HepG2 (cell line): ENCODE measurements around the gene RRAD. TPM values are rescaled to one million over a fixed set of nuclear protein-coding genes. Genes with fewer than 3 reads are reported as not detected.

Experiments used
- BRCA1 ChIP-seq: sonication (generic); formaldehyde crosslinking; IDR thresholded peaks from 2 replicates; pipeline ENCODE4 v1.4.0; 2020; ENCODE audit warnings: missing genetic modification reagents
- MLXIP ChIP-seq: sonication (generic); formaldehyde crosslinking; IDR thresholded peaks from 2 replicates; pipeline ENCODE4 v1.9.0; 2021; ENCODE audit warnings: missing genetic modification reagents, borderline replicate concordance
- MTA3 ChIP-seq: sonication (generic); formaldehyde crosslinking; IDR thresholded peaks from 2 replicates; pipeline ENCODE4 v1.4.0; 2020; ENCODE audit warnings: missing genetic modification reagents
- NAIF1 ChIP-seq: sonication (generic); formaldehyde crosslinking; IDR thresholded peaks from 2 replicates; pipeline ENCODE4 v1.5.0; 2020; ENCODE audit warnings: mild to moderate bottlenecking, missing genetic modification reagents, borderline replicate concordance
- PAWR ChIP-seq: sonication (generic); formaldehyde crosslinking; IDR thresholded peaks from 2 replicates; pipeline ENCODE4 v1.4.0; 2020; ENCODE audit warnings: missing genetic modification reagents, mild to moderate bottlenecking, borderline replicate concordance
- PHF20 ChIP-seq: sonication (generic); formaldehyde crosslinking; IDR thresholded peaks from 2 replicates; pipeline ENCODE4 v1.5.0; 2020; ENCODE audit warnings: mild to moderate bottlenecking, missing genetic modification reagents
- SALL1 ChIP-seq: sonication (generic); formaldehyde crosslinking; IDR thresholded peaks from 2 replicates; pipeline ENCODE4 v1.8.0; 2022; ENCODE audit warnings: mild to moderate bottlenecking, missing genetic modification reagents
- SMAD9 ChIP-seq: sonication (generic); formaldehyde crosslinking; IDR thresholded peaks from 2 replicates; pipeline ENCODE4 v1.5.1; 2020; ENCODE audit warnings: mild to moderate bottlenecking, missing genetic modification reagents
- SOX13 ChIP-seq, 3 experiments: fragments of 450-650 bp in 1 of 3; sonication (generic) in 1 of 3; formaldehyde crosslinking in 1 of 3; IDR thresholded peaks in 2 of 3; conservative IDR thresholded peaks in 1 of 3; 2 replicates each; pipeline versions ENCODE4 v1.5.0 to v1.6.1; 2016 to 2020; ENCODE audit warnings: antibody characterized with exemption in 1 of 3, mild to moderate bottlenecking in 1 of 3, missing compliant biosample characterization in 1 of 3, missing genetic modification reagents in 1 of 3, moderate library complexity in 1 of 3
- TBX2 ChIP-seq: sonication (generic); formaldehyde crosslinking; IDR thresholded peaks from 2 replicates; pipeline ENCODE4 v1.5.0; 2020; ENCODE audit warnings: missing genetic modification reagents, mild to moderate bottlenecking, borderline replicate concordance
- TIGD3 ChIP-seq: sonication (generic); formaldehyde crosslinking; IDR thresholded peaks from 2 replicates; pipeline ENCODE4 v1.5.1; 2020; ENCODE audit warnings: mild to moderate bottlenecking, missing genetic modification reagents, borderline replicate concordance
- TP53 ChIP-seq: sonication (generic); formaldehyde crosslinking; conservative IDR thresholded peaks from 2 replicates; pipeline ENCODE4 v1.4.0; 2020; ENCODE audit warnings: missing genetic modification reagents
- ZBTB26 ChIP-seq: IDR thresholded peaks from 2 replicates; pipeline ENCODE4 v1.6.1; 2016; ENCODE audit warnings: missing compliant biosample characterization, missing genetic modification reagents, borderline replicate concordance
- ZEB1 ChIP-seq: IDR thresholded peaks from 2 replicates; pipeline ENCODE4 v1.6.1; 2012; ENCODE audit warnings: mild to moderate bottlenecking, low read depth, inconsistent platforms; ENCODE audit not compliant: insufficient replicate concordance
- ZNF274 ChIP-seq: sonication (generic); formaldehyde crosslinking; IDR thresholded peaks from 2 replicates; pipeline ENCODE4 v1.5.1; 2020; ENCODE audit warnings: mild to moderate bottlenecking, missing genetic modification reagents
- ZNF350 ChIP-seq: sonication (generic); formaldehyde crosslinking; IDR thresholded peaks from 2 replicates; pipeline ENCODE4 v1.4.0; 2020; ENCODE audit warnings: mild to moderate bottlenecking, low read depth, missing genetic modification reagents, borderline replicate concordance
- polyA plus RNA-seq, 8 experiments: library from polyadenylated mRNA; depleted of rRNA in 3 of 8; stranded (reverse) in 7 of 8; unstranded in 1 of 8; fragments of >200 nt; fragmentation: Illumina TruSeq in 4 of 8; extraction: Trizol in 4 of 8; gene quantifications; 2 replicates each; pipeline versions ENCODE4 v1.2.1 to v1.2.3, GENCODE V29; 2011 to 2016; ENCODE audit warnings: low read depth in 4 of 8, missing spikeins in 1 of 8, mixed read lengths in 1 of 8; ENCODE audit not compliant: insufficient read depth in 1 of 8
- total RNA-seq, 5 experiments: library from RNA; depleted of rRNA; stranded (reverse); fragments of >200 nt; fragmentation: Illumina TruSeq; extraction: Trizol; gene quantifications; 2 replicates each; pipeline ENCODE4 v1.2.3, GENCODE V29; 2016; ENCODE audit warnings: low read depth in 1 of 5
- TF ChIP-seq, protein P1 (sequence below), 2 experiments: sonication (generic) in 1 of 2; formaldehyde crosslinking in 1 of 2; IDR thresholded peaks; 2 replicates each; pipeline versions ENCODE4 v1.4.0 to v1.6.1; 2016 to 2020; ENCODE audit warnings: borderline replicate concordance in 1 of 2, low read depth in 1 of 2, mild to moderate bottlenecking in 1 of 2, missing genetic modification reagents in 1 of 2

RRAD gene
- total and polyA plus RNA-seq, 2 of the 13 experiments (the other 11 are each of a cell fraction or from before 2014, with no cell fraction given), result 0.80 to 1.1 TPM

DNA sequence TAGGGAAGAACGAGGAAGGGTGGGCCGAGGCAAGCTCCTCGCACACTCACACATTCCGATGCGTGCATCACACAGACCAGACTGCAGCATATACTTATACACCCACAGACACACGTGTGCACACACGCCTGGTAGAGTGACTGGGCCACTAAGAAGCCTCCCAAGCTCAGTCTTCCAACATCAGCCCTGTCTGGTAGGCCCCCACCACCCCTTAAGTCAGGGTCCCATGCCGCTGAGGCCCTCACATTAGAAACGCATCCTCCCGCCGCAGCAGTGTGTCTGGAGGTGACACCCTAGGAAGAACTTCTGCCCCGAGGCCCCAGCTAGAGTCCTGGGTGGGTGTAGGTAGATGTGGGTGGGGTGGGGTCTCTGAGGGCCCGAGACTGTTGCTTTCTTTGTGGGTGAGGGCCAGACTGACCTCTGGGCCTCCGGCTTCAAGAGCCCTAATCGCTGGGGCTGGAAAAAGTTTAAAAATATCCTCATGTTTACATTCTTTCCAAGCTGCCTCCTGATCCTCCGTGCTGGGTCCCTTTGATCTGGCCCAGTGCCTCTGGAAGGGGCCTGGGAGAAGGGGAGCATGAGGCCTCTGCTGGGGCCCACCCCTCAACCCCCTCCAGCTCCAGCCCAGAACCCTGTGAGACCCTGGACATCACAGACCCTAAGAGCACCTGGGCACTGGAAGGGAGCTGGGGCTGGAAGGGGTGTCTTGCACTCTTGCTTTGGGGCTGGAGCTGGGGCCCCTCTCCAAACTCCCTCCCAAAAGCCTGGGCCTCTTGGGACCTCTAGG lies 20.3 kb downstream of the RRAD start (continued):
- TF ChIP-seq ZNF350 (CRISPR knock-in tag) (no peak), SMAD9 (CRISPR knock-in tag) (no peak), PAWR (no peak), ZBTB26 (0 out of 2 replicates have a peak, but pooled peaks have one; percentile 25), PHF20 (CRISPR knock-in tag) (no peak), MTA3 (CRISPR knock-in tag) (no peak), ZEB1 (peak; percentile 26), BRCA1 (CRISPR knock-in tag) (no peak), TBX2 (CRISPR knock-in tag) (peak; percentile 36; the same call in 1 of the 2 replicates), TP53 (CRISPR knock-in tag) (0 out of 2 replicates have a peak, but pooled peaks have one; percentile 52), SOX13 (IDR thresholded peaks at IDR 0.05) (peak; percentile 23; the same call in 1 of the 2 replicates), SOX13 (CRISPR knock-in tag; conservative IDR thresholded peaks at IDR 0.05 in 1 of 2, IDR thresholded peaks at IDR 0.05 in 1 of 2) (peak in 1 of 2 experiments; percentile 83; a peak in 2 of 4 replicates), MLXIP (CRISPR knock-in tag) (0 out of 2 replicates have a peak, but pooled peaks have one; percentile 49), NAIF1 (CRISPR knock-in tag) (no peak), TIGD3 (CRISPR knock-in tag) (no peak), ZNF274 (peak; percentile 79), SALL1 (no peak; the same call in 1 of the 2 replicates)
- TF ChIP-seq, protein P1, sequence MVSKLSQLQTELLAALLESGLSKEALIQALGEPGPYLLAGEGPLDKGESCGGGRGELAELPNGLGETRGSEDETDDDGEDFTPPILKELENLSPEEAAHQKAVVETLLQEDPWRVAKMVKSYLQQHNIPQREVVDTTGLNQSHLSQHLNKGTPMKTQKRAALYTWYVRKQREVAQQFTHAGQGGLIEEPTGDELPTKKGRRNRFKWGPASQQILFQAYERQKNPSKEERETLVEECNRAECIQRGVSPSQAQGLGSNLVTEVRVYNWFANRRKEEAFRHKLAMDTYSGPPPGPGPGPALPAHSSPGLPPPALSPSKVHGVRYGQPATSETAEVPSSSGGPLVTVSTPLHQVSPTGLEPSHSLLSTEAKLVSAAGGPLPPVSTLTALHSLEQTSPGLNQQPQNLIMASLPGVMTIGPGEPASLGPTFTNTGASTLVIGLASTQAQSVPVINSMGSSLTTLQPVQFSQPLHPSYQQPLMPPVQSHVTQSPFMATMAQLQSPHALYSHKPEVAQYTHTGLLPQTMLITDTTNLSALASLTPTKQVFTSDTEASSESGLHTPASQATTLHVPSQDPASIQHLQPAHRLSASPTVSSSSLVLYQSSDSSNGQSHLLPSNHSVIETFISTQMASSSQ (IDR thresholded peaks at IDR 0.05; ENCODE audit: low read depth), result peak; percentile 64; the same call in 1 of the 2 replicates
- TF ChIP-seq, protein P1 (CRISPR knock-in tag; IDR thresholded peaks at IDR 0.05; ENCODE audit: borderline replicate concordance), result no peak
